SK-N-MC (cell line): ENCODE results near the gene ZNF423.

ENCODE experiments used
- EZH2 ChIP-seq: fragments of 200-600 bp; sonication (generic); IDR thresholded peaks from one replicate; pipeline ENCODE4 v1.6.1; 2017; ENCODE audit warnings: antibody characterized with exemption
- FOXP2 ChIP-seq: optimal IDR thresholded peaks from 2 replicates; pipeline ENCODE3; 2011; ENCODE audit warnings: mild to moderate bottlenecking, moderate library complexity; ENCODE audit not compliant: insufficient read depth; ENCODE audit errors: extremely low read length, control extremely low read depth
- POLR2AphosphoS5 ChIP-seq: IDR thresholded peaks from 2 replicates; pipeline ENCODE4 v1.6.1; 2012; ENCODE audit warnings: mild to moderate bottlenecking, low read depth, low read length, borderline replicate concordance

- TF ChIP-seq POLR2AphosphoS5 (no peak), EZH2 (no peak), FOXP2 (no peak)
Measured at GRCh38 chr16:49556249-49556605, 299.7 kb downstream of the ZNF423 start.
